Epithelial cell of proximal tubule (primary cell): ENCODE results near the gene ATP2B2. TPM values are rescaled to one million over a fixed set of nuclear protein-coding genes. Genes with fewer than 3 reads are reported as not detected.
A peak's percentile ranks its signal among the peaks of the same experiment; 100 is the strongest.

ENCODE experiments used
- DNase-seq: peaks from one replicate; pipeline ENCODE4 v3.0.0-alpha.2; 2011; ENCODE audit warnings: low read depth
- H3K4me3 ChIP-seq: 2 replicates; pipeline ENCODE4 v1.5.1; 2011; ENCODE audit warnings: low read depth, mild to moderate bottlenecking, low read length
- CTCF ChIP-seq: conservative IDR thresholded peaks from 2 replicates; pipeline ENCODE4 v1.5.1; 2012; ENCODE audit warnings: low read depth, mild to moderate bottlenecking, low read length
- total RNA-seq: library from RNA; depleted of rRNA; stranded (reverse); fragments of >200 nt; gene quantifications from 2 replicates; pipeline ENCODE4 v1.2.3, GENCODE V29; 2015

The ATP2B2 gene
- total RNA-seq, 1 donor from 2014 or later, result not detected

- TF ChIP-seq CTCF, result no peak
- no peak for DNase-seq
- H3K4me3 ChIP-seq, result no peak overlapping the region
Measured at GRCh38 chr3:10337323-10338163, 167.8 kb downstream of the ATP2B2 start.

- no peak for TF ChIP-seq CTCF
- DNase-seq, result no peak
- no peak overlapping the region for H3K4me3 ChIP-seq
Measured at GRCh38 chr3:10336761-10337160, 168.6 kb downstream of the ATP2B2 start.

GRCh38 chr3:10335871-10336622 is 169.3 kb downstream of the ATP2B2 start:
- DNase-seq, result no peak
- TF ChIP-seq CTCF, result no peak
- H3K4me3 ChIP-seq, result no peak overlapping the region

- no peak for TF ChIP-seq CTCF
- no peak overlapping the region for H3K4me3 ChIP-seq
- DNase-seq, result no peak
Measured at GRCh38 chr3:10335190-10335738, 170.1 kb downstream of the ATP2B2 start.

GRCh38 chr3:10334459-10334858 is 170.9 kb downstream of the ATP2B2 start:
- TF ChIP-seq CTCF, result peak; percentile 20
- no peak for DNase-seq
- no peak overlapping the region for H3K4me3 ChIP-seq

GRCh38 chr3:10334042-10334441 is 171.3 kb downstream of the ATP2B2 start:
- no peak for TF ChIP-seq CTCF
- DNase-seq, result no peak
- H3K4me3 ChIP-seq, result no peak overlapping the region
